ENCODE measurements around the gene KIRREL1. TPM values are rescaled to one million over a fixed set of nuclear protein-coding genes. Genes with fewer than 3 reads are reported as not detected.

Gene KIRREL1
- total RNA-seq, 2 experiments from 2014 or later = not detected

- no peaks in the 10 kb centered on the region for H3K9me3 Mint-ChIP-seq (ENCODE audit: low read depth)
- H3K4me1 Mint-ChIP-seq = no peaks in the 10 kb centered on the region
- H3K27ac Mint-ChIP-seq = no peak overlapping the region
- CTCF ChIA-PET = no interaction called here
- ATAC-seq = no peak
- no peak overlapping the region for H3K4me3 Mint-ChIP-seq
- no peak for DNase-seq
- H3K36me3 Mint-ChIP-seq = no peaks in the 10 kb centered on the region
- H3K27me3 Mint-ChIP-seq = no peaks in the 10 kb centered on the region
Measured at GRCh38 chr1:158038793-158039192, 45.3 kb downstream of the KIRREL1 start.

- Mint-ChIP-seq H3K27ac (no peak overlapping the region), H3K9me3 (ENCODE audit: low read depth) (no peaks in the 10 kb centered on the region), H3K27me3 (no peaks in the 10 kb centered on the region), H3K4me3 (no peak overlapping the region), H3K36me3 (no peaks in the 10 kb centered on the region), H3K4me1 (no peaks in the 10 kb centered on the region)
- DNase-seq (no peak), ATAC-seq (no peak)
- CTCF ChIA-PET = interaction anchor here (0.6 kb wide), 1 partner anchor 796 kb away, joined by 4 read pairs; no protein-coding TSS in a partner anchor
Measured at GRCh38 chr1:158039380-158039779, 45.9 kb downstream of the KIRREL1 start.

- no peak overlapping the region for H3K27ac Mint-ChIP-seq
- ATAC-seq = no peak
- CTCF ChIA-PET = no interaction called here
Measured at GRCh38 chr1:158040323-158040722, 46.9 kb downstream of the KIRREL1 start.

DNA sequence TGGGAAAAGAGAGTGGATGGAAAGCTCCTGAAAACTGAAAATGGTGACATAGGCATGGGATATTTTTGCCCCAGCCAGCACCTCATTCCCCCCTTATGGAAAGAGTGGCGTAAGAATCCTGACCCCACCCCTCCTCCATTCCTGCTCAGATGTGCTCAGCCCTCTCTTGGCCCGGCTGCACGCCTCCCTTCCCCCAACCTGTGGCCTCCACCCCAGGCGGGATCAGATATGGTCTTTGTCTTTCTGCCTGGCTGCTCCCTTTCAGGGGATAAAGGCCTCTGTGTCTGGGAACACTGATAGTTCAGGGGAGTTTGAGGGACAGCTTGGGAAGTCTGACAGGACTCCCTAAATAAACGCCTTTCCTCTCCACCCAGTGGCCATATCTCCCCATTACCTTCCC, 49.8 kb downstream of the KIRREL1 start:
- no peak overlapping the region for H3K4me3 Mint-ChIP-seq
- no peaks in the 10 kb centered on the region for H3K36me3 Mint-ChIP-seq
- no peaks in the 10 kb centered on the region for H3K27me3 Mint-ChIP-seq
- no peaks in the 10 kb centered on the region for H3K9me3 Mint-ChIP-seq (ENCODE audit: low read depth)
- no peak overlapping the region for H3K27ac Mint-ChIP-seq
- no peaks in the 10 kb centered on the region for H3K4me1 Mint-ChIP-seq
- ATAC-seq (no peak), DNase-seq (no peak)
- CTCF ChIA-PET = interaction anchor here (0.7 kb wide), 1 partner anchor 9 kb away, joined by 4 read pairs; no protein-coding TSS in a partner anchor

More at GRCh38 chr1:158040323-158040722, 46.9 kb downstream of the KIRREL1 start:
- H3K27me3 Mint-ChIP-seq = no peaks in the 10 kb centered on the region
- no peaks in the 10 kb centered on the region for H3K9me3 Mint-ChIP-seq (ENCODE audit: low read depth)
- DNase-seq = no peak
- H3K4me3 Mint-ChIP-seq = no peak overlapping the region
- no peaks in the 10 kb centered on the region for H3K36me3 Mint-ChIP-seq
- H3K4me1 Mint-ChIP-seq = no peaks in the 10 kb centered on the region

- Mint-ChIP-seq H3K4me3 (no peak overlapping the region), H3K9me3 (ENCODE audit: low read depth) (no peaks in the 10 kb centered on the region), H3K4me1 (no peaks in the 10 kb centered on the region), H3K36me3 (no peaks in the 10 kb centered on the region), H3K27me3 (no peaks in the 10 kb centered on the region), H3K27ac (no peak overlapping the region)
- DNase-seq (no peak), ATAC-seq (no peak)
- CTCF ChIA-PET = interaction anchor here (1.6 kb wide), 1 partner anchor 11 kb away, joined by 6 read pairs; no protein-coding TSS in a partner anchor
Measured at GRCh38 chr1:158045639-158046038, 52.2 kb downstream of the KIRREL1 start.

- CTCF ChIA-PET = no interaction called here
Measured at GRCh38 chr1:158046715-158047510, 53.5 kb downstream of the KIRREL1 start.

DNA sequence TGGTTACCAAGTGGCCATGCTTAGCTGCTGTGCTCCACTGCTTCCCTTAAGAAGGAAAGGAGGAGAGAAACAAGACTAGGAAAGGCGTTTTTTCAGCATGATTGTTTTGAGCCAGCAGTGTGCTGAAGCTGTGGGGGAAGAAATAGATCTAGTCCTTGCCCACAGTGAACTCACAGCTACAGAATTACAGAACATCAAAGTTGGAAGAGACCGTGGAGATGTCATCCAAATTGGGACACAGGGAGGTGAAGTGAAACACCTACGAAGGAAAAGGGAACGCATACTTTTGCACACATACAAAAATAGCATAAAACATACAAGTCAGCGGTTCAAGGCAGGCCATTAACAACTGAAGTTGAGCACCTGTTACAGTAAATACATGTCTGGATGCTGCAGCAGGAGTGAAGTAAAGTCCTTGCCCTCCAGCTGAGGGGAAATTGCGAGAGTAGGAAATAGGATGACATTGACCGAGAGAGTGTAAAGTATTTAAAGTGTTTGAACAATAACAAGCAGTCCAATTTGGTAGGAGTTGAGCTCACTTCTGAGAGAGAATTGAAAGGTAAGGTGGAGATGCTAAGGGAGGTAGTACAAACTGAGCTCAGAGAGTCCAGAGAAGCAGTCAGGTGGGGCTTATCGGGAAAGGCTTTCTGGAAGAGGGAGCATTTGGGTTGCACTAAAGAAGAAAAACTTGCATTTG, 55.1 kb downstream of the KIRREL1 start:
- CTCF ChIA-PET = no interaction called here

More at GRCh38 chr1:158046715-158047510, 53.5 kb downstream of the KIRREL1 start:
- DNase-seq (no peak), ATAC-seq (no peak)
- H3K36me3 Mint-ChIP-seq = no peaks in the 10 kb centered on the region
- H3K9me3 Mint-ChIP-seq (ENCODE audit: low read depth) = no peaks in the 10 kb centered on the region
- H3K4me3 Mint-ChIP-seq = no peak overlapping the region
- H3K27me3 Mint-ChIP-seq = no peaks in the 10 kb centered on the region
- H3K4me1 Mint-ChIP-seq = no peaks in the 10 kb centered on the region
- no peak overlapping the region for H3K27ac Mint-ChIP-seq

DNA sequence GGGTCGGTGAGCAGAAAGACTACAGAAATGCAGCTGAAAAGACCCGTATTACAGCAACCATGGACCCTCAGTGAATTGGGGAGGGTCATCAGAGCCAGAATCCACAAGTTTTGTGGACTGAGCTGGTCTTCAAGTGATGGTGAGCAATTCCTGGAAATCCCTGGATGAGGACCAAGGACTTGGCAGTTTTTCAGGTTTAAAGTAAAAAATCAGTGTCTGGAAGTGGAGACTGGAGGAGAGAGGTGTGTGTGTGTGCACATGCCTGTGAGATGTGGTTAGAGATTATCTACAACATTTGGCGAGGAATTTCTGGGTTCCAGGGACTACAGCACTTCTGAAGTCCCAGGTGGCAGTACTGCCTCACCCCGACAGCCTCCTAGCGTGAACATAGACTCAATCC, 56.4 kb downstream of the KIRREL1 start:
- no peak for ATAC-seq
- Mint-ChIP-seq H3K9me3 (ENCODE audit: low read depth) (no peaks in the 10 kb centered on the region), H3K4me3 (no peak overlapping the region), H3K27me3 (no peaks in the 10 kb centered on the region), H3K27ac (no peak overlapping the region), H3K36me3 (no peaks in the 10 kb centered on the region), H3K4me1 (no peaks in the 10 kb centered on the region)
- CTCF ChIA-PET = no interaction called here
- no peak for DNase-seq

More for the DNA sequence above, 55.1 kb downstream of the KIRREL1 start:
- Mint-ChIP-seq H3K4me1 (no peaks in the 10 kb centered on the region), H3K27ac (no peak overlapping the region), H3K9me3 (ENCODE audit: low read depth) (no peaks in the 10 kb centered on the region), H3K4me3 (no peak overlapping the region), H3K36me3 (no peaks in the 10 kb centered on the region), H3K27me3 (no peaks in the 10 kb centered on the region)
- DNase-seq (no peak), ATAC-seq (no peak)

GRCh38 chr1:158053276-158053675, 59.8 kb downstream of the KIRREL1 start:
- Mint-ChIP-seq H3K36me3 (no peaks in the 10 kb centered on the region), H3K9me3 (ENCODE audit: low read depth) (no peaks in the 10 kb centered on the region), H3K27ac (no peak overlapping the region), H3K27me3 (no peaks in the 10 kb centered on the region), H3K4me3 (no peak overlapping the region), H3K4me1 (no peaks in the 10 kb centered on the region)
- DNase-seq = no peak
- CTCF ChIA-PET = no interaction called here
- ATAC-seq = no peak

DNA sequence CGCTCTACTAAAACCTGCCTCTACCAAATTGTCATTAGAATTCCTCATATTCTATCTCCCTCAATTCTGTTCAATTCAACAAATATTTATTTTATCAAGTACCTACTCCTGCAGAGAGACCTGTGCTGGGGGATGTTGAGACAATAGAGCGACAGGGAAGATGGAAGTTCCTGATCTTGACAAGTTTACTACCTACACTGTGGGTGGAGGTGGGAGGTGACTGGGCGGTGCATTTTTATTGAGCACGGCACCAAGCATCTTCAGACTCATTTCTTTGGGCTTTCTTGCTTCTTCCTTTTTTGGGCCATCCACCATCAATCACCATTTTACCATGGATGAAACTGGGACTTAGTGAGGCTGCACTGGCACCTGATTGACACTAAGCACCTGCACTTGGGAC, 61.3 kb downstream of the KIRREL1 start:
- H3K27me3 Mint-ChIP-seq = no peaks in the 10 kb centered on the region
- H3K4me3 Mint-ChIP-seq = no peak overlapping the region
- ATAC-seq (no peak), DNase-seq (no peak)
- no peak overlapping the region for H3K27ac Mint-ChIP-seq
- H3K4me1 Mint-ChIP-seq = no peaks in the 10 kb centered on the region
- no peaks in the 10 kb centered on the region for H3K36me3 Mint-ChIP-seq
- H3K9me3 Mint-ChIP-seq (ENCODE audit: low read depth) = no peaks in the 10 kb centered on the region
- CTCF ChIA-PET = no interaction called here

DNA sequence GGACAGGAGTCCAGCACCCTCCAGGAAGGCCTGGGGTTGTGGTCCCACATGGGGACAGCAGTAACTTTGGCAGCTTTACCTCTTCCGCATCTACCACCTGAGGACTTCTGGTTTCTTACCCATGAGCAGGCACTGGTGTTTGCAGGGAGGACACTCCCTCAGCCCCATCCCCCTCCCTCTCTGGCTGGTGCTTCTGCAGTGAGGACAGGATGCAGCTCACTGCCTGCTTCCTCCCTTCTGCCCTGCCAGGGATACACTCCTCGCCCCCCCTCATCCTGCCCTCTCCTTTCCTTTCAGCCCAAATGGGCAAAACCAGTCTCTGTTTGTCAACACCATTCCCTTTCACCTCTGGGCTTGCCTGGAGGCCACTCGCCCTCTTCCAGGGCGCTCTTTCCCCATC, 62.4 kb downstream of the KIRREL1 start:
- DNase-seq = no peak
- CTCF ChIA-PET = no interaction called here
- no peak overlapping the region for H3K27ac Mint-ChIP-seq
- no peaks in the 10 kb centered on the region for H3K4me1 Mint-ChIP-seq
- H3K27me3 Mint-ChIP-seq = peaks cover 3% of the 10 kb centered on the region
- no peaks in the 10 kb centered on the region for H3K9me3 Mint-ChIP-seq (ENCODE audit: low read depth)
- H3K4me3 Mint-ChIP-seq = no peak overlapping the region
- no peak for ATAC-seq
- H3K36me3 Mint-ChIP-seq = no peaks in the 10 kb centered on the region

DNA sequence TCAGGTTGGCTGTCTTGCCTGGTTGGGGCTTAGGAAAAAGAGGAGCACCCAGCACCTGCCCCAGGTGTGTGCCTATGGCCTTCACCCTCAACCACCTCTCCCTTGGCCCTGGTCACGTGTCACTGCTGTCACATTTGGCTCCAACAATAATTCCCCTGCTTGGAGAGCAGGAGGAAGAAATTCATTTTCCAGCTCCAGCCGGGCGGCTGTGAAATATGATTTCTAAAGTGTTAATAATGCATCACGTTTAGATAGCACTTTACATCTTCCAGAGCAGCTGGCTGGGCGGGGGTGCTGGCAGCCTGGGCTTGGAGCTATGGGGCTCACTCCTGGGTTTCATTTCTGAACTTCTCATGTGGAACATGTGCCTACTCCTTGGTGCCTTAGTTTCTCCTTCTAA, 63.1 kb downstream of the KIRREL1 start:
- H3K9me3 Mint-ChIP-seq (ENCODE audit: low read depth) = no peaks in the 10 kb centered on the region
- DNase-seq (no peak), ATAC-seq (no peak)
- no peak overlapping the region for H3K4me3 Mint-ChIP-seq
- H3K27me3 Mint-ChIP-seq = peaks cover 6% of the 10 kb centered on the region
- CTCF ChIA-PET = no interaction called here
- no peaks in the 10 kb centered on the region for H3K36me3 Mint-ChIP-seq
- H3K4me1 Mint-ChIP-seq = no peaks in the 10 kb centered on the region
- no peak overlapping the region for H3K27ac Mint-ChIP-seq

DNA sequence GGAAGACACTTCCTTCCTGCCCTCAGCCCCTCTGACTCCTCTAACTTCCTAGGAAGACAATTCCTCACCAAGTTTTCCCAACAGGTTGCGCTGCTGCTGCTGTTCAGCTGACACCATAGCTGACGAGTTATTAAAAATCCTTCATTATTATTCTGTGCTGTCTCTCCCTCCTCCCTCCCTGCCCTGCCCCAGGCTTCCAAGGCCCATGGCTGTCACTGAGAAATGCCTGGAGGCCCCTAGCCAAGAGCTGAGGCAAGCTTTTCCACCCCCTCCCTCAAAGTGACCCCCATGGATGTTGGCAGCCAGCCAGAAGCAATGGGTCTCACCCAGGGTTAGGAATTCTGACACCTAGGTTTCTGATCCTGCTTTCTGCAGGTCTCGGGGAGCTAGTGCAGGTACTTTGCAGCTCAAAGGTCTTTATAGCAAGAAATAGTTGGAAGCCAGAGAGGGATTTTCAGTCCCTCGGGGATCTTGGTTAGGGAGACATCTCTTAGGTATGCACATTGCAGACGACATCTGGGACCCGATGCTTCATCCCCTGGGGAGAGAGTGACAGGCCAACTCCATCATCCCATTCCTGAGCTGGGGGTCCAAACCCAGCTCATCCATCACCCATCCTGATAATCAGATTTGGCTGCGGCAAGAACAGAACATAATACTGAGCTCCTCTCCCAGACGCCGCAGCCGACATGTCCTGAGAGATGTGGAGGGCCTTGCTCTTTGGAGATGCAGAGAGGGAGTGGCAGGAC, 65.0 kb downstream of the KIRREL1 start:
- Mint-ChIP-seq H3K27me3 (peaks cover 6% of the 10 kb centered on the region), H3K4me3 (no peak overlapping the region), H3K36me3 (no peaks in the 10 kb centered on the region), H3K9me3 (ENCODE audit: low read depth) (no peaks in the 10 kb centered on the region), H3K27ac (no peak overlapping the region), H3K4me1 (no peaks in the 10 kb centered on the region)
- CTCF ChIA-PET = no interaction called here
- no peak for ATAC-seq
- no peak for DNase-seq
